Caco-2 (cell line): ENCODE data around the gene GOSR2. TPM values are rescaled to one million over a fixed set of nuclear protein-coding genes. Genes with fewer than 3 reads are reported as not detected.

Experiments
- BruUV-seq: library from RNA; stranded (reverse); fragments of 400-500 nt; replicated peaks from 2 replicates; lab custom pipeline; 2021; lab: Mats Ljungman, UMichigan
- CTCF ChIA-PET: fragments of 300-600 bp; sonication (Branson Sonifier 250); formaldehyde crosslinking; loops from one replicate; lab custom pipeline; 2022; ENCODE audit warnings: antibody characterized with exemption; lab: Charles Lee
- POLR2A ChIA-PET: fragments of 300-600 bp; sonication (Branson Sonifier 250); formaldehyde crosslinking; loops from one replicate; lab custom pipeline; 2022; ENCODE audit warnings: antibody characterized with exemption; lab: Charles Lee
- DNase-seq, 2 experiments: peaks; one replicate each; pipeline versions ENCODE4 v3.0.0 to v3.0.0-alpha.2; 2020 to 2022
- H3K27me3 ChIP-seq: replicated peaks from 2 replicates; pipeline ENCODE4 v1.6.0; 2011; ENCODE audit warnings: low read length; ENCODE audit not compliant: control insufficient read depth, insufficient read depth
- H3K36me3 ChIP-seq: 2 replicates; pipeline ENCODE4 v1.5.1; 2011; ENCODE audit warnings: low read length; ENCODE audit not compliant: control insufficient read depth, insufficient read depth
- H3K4me1 ChIP-seq: fragments of 250-450 bp; sonication (Bioruptor Pico); 2 replicates; pipeline ENCODE4 v1.5.1; 2020; ENCODE audit warnings: mild to moderate bottlenecking
- H3K4me3 ChIP-seq: 2 replicates; pipeline ENCODE4 v1.5.1; 2011; ENCODE audit warnings: low read depth, mild to moderate bottlenecking, control low read depth, low read length
- H3K9me3 ChIP-seq: fragments of 250-450 bp; sonication (Bioruptor Pico); 2 replicates; pipeline ENCODE4 v1.5.1; 2020; ENCODE audit warnings: mild to moderate bottlenecking, moderate library complexity
- H3K27ac Mint-ChIP-seq: one replicate; pipeline ENCODE4 v1.8.0; 2022; ENCODE audit warnings: mixed read lengths; ENCODE audit not compliant: unreplicated experiment
- H3K27me3 Mint-ChIP-seq: one replicate; pipeline ENCODE4 v1.8.0; 2022; ENCODE audit warnings: mixed read lengths; ENCODE audit not compliant: insufficient read depth, unreplicated experiment
- H3K36me3 Mint-ChIP-seq: one replicate; pipeline ENCODE4 v1.8.0; 2022; ENCODE audit warnings: mild to moderate bottlenecking, mixed read lengths; ENCODE audit not compliant: insufficient read depth, unreplicated experiment
- H3K4me1 Mint-ChIP-seq: one replicate; pipeline ENCODE4 v1.8.0; 2022; ENCODE audit warnings: low read depth, mixed read lengths; ENCODE audit not compliant: unreplicated experiment
- H3K4me3 Mint-ChIP-seq: one replicate; pipeline ENCODE4 v1.8.0; 2022; ENCODE audit warnings: mild to moderate bottlenecking, moderate library complexity, mixed read lengths; ENCODE audit not compliant: unreplicated experiment
- H3K9me3 Mint-ChIP-seq: one replicate; pipeline ENCODE4 v1.8.0; 2022; ENCODE audit warnings: mixed read lengths; ENCODE audit not compliant: unreplicated experiment
- CTCF ChIP-seq, 2 experiments: fragments of 200-600 bp in 1 of 2; IDR thresholded peaks; 1 replicate in 1 of 2; 2 replicates in 1 of 2; pipeline versions ENCODE4 v1.5.1 to v1.8.0; 2011 to 2022; ENCODE audit warnings: antibody characterized with exemption in 1 of 2, control low read depth in 1 of 2, inconsistent platforms in 1 of 2, low read depth in 1 of 2, low read length in 1 of 2, mild to moderate bottlenecking in 1 of 2, moderate library complexity in 1 of 2; ENCODE audit not compliant: insufficient read depth in 1 of 2, severe bottlenecking in 1 of 2, unreplicated experiment in 1 of 2
- intact Hi-C: fragments of 100-400 bp; cut with micrococcal nuclease; formaldehyde crosslinking; loops from one replicate; pipeline ENCODE4 v1.10.0; 2022; ENCODE audit not compliant: unreplicated experiment
- total RNA-seq: library from RNA; stranded (reverse); gene quantifications from 2 replicates; pipeline ENCODE4 v1.2.3, GENCODE V29; 2022

The GOSR2 gene
- total RNA-seq, 1 experiment from 2014 or later = 84.0 TPM

DNA sequence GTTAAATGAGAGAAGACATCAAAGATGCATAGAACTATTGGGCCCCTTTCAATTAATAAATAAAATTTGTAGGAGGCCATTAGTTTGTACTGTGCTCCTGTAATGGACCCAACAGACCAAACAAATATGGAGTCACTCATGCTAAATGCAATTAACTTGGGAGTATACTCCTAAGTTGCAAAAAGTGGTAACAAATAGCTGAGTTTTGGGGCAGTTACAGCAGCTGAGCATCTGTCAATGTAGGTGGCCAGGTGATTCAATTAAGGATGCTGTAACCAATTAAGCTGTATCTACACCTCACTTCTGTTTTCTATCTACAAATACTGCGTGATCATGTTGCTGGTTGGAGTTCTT, 36.7 kb upstream of the GOSR2 start:
- DNase-seq = no peak
- no peak overlapping the region for H3K4me3 ChIP-seq
- ChIA-PET POLR2A (no interaction called here), CTCF (interaction anchor here (0.6 kb wide), 1 partner anchor 78 kb away, joined by 3 read pairs; no protein-coding TSS in a partner anchor)
- Mint-ChIP-seq H3K4me3 (no peak overlapping the region), H3K27me3 (peaks cover 11% of the 10 kb centered on the region), H3K9me3 (no peaks in the 10 kb centered on the region), H3K36me3 (no peaks in the 10 kb centered on the region), H3K4me1 (no peaks in the 10 kb centered on the region), H3K27ac (no peak overlapping the region)
- BruUV-seq = no TSS peak
- no peaks in the 10 kb centered on the region for H3K27me3 ChIP-seq
- intact Hi-C loops = no loop called here
- no peak for TF ChIP-seq CTCF (IDR thresholded peaks at IDR 0.05; ENCODE audit: insufficient read depth in 1 of 2, low read depth in 1 of 2, low read length in 1 of 2, severe bottlenecking in 1 of 2, unreplicated experiment in 1 of 2)
- no peaks in the 10 kb centered on the region for H3K9me3 ChIP-seq
- no peaks in the 10 kb centered on the region for H3K4me1 ChIP-seq
- no peaks in the 10 kb centered on the region for H3K36me3 ChIP-seq

GRCh38 chr17:46887717-46888116, 35.2 kb upstream of the GOSR2 start:
- Mint-ChIP-seq H3K27ac (no peak overlapping the region), H3K27me3 (peaks cover 17% of the 10 kb centered on the region), H3K4me3 (no peak overlapping the region), H3K36me3 (no peaks in the 10 kb centered on the region), H3K4me1 (no peaks in the 10 kb centered on the region), H3K9me3 (no peaks in the 10 kb centered on the region)
- no peak for TF ChIP-seq CTCF (IDR thresholded peaks at IDR 0.05; ENCODE audit: insufficient read depth in 1 of 2, low read depth in 1 of 2, low read length in 1 of 2, severe bottlenecking in 1 of 2, unreplicated experiment in 1 of 2)
- Histone ChIP-seq H3K27me3 (no peaks in the 10 kb centered on the region), H3K4me1 (no peaks in the 10 kb centered on the region), H3K36me3 (no peaks in the 10 kb centered on the region), H3K9me3 (no peaks in the 10 kb centered on the region), H3K4me3 (no peak overlapping the region)
- ChIA-PET CTCF (no interaction called here), POLR2A (no interaction called here)
- intact Hi-C loops = no loop called here
- DNase-seq = no peak
- BruUV-seq = no TSS peak

GRCh38 chr17:46888727-46889126, 34.2 kb upstream of the GOSR2 start:
- no TSS peak for BruUV-seq
- Mint-ChIP-seq H3K36me3 (no peaks in the 10 kb centered on the region), H3K27me3 (peaks cover 17% of the 10 kb centered on the region), H3K4me3 (no peak overlapping the region), H3K4me1 (no peaks in the 10 kb centered on the region), H3K9me3 (no peaks in the 10 kb centered on the region), H3K27ac (no peak overlapping the region)
- no peaks in the 10 kb centered on the region for H3K27me3 ChIP-seq
- ChIA-PET CTCF (no interaction called here), POLR2A (no interaction called here)
- no peak overlapping the region for H3K4me3 ChIP-seq
- no peak for TF ChIP-seq CTCF (IDR thresholded peaks at IDR 0.05; ENCODE audit: insufficient read depth in 1 of 2, low read depth in 1 of 2, low read length in 1 of 2, severe bottlenecking in 1 of 2, unreplicated experiment in 1 of 2)
- H3K4me1 ChIP-seq = no peaks in the 10 kb centered on the region
- intact Hi-C loops = no loop called here
- H3K36me3 ChIP-seq = no peaks in the 10 kb centered on the region
- no peaks in the 10 kb centered on the region for H3K9me3 ChIP-seq
- no peak for DNase-seq
